DMS 273 (cell line): Measurements from ENCODE around the gene IRAG1.
"Not testable (repeated sequence)": the region's sequence is repeated elsewhere in the genome, so short reads cannot be mapped to it uniquely, and the experiment has no call there.

Experiments
- DNase-seq: peaks from one replicate; lab custom pipeline; 2025; ENCODE audit not compliant: unreplicated experiment; lab: John Stamatoyannopoulos, UW

IRAG1 gene

DNA sequence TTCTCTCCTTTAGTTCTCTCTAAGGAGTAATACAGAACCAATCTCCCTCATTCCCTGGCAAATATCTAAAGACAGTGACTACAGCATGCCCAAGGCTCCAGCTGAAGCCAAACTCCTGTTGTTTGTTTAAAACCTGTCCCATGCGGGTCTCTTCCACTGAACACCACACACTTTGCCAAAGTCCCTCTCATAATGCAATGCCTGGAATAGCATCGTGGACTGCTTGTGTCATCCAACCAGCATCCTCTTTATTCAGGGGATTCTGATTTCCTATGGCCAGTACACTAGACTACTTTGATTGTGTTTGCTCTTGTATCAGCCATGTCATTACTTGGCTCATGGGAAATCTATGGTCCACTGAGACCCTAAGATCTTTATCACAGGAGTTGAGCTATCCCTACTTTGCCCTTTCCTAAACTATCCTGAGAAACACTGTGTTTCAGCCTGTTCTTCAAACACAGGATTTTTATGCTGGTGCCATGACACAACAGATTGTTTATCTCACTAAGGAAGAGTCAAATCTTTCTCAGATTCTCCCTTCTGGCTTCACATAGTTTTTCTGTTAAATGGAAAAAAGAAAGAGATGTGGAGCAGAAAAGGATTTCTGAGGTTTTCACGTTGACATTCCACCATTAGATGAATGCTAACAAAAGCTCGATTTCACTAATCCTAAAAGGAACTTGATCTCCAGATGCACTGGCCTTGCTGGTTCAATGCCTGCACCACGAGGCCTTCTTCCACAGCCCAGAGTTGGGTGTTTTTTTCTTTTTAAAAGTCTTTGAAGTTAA is 15.9 kb upstream of the IRAG1 start:
- DNase-seq, result no peak

DNA sequence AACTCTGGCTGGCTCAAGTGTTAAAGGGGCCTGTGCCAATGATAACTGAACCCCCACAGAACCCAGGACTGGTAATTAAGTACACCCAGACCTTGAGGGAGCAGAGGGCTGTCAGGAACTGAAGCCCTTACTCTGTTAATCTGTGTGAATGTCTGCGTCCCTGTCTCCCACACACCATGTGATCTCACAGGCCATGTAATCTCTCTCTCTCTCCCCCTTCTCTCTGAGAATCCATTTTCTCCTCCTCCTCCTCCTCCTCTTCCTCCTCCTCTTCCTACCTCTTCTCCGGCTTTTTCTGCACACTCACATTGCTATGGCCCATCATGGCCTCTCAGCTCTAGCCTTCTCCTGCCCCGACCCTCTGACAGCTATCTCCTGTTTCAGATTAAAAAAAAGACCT is 14.6 kb upstream of the IRAG1 start:
- no peak for DNase-seq

DNA sequence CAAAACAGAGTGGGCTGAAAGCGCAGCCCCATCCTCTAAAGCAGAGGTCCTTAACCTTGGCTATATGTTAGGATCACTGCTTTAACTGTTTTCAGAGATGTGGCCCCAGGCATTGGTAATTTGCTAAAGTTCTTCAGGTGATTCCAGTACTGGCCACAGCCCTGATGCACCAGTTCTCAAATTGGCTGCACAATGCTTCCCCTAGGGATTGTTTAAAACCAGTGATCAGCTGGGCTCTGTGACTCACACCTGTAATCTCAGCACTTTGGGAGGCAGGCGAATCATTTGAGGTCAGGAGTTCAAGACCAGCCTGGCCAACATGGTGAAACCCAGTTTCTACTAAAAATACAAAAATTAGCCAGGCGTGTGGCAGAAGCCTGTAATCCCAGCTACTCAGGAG is 8.4 kb upstream of the IRAG1 start:
- DNase-seq, result no peak

DNA sequence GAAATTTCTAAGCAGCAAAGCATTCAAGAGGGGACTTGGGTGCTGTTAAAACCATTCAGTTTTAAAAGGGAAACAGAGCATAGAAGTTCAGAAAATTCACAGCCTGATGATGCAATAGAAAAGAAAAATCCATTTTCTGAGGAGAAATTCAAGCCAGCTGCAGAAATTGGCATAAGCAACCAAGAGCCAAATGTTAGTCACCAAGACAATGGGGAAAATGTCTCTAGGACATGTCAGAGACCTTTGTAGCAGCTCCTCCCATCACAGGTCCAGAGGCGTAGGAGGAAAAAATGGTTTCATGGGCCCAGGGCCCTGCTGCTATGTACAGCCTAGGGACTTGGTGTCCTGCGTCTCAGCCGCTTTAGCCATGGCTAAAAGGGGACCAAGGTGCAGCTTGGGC is 5.5 kb upstream of the IRAG1 start:
- no peak for DNase-seq

DNA sequence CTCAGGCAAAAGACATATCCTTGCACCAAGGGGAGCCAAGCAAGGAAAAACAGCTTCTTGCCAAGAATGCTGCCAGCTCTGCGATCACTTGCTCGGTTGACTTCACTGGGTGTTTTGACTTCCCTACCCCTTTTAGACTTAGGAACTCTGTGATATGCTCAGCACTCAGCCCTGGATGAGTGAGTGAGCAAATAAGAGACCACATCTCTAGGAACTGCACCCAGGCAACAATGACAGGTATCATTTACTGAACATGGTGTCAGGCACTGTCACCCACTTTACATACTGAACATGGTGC is 3.7 kb upstream of the IRAG1 start:
- DNase-seq, result no peak

DNA sequence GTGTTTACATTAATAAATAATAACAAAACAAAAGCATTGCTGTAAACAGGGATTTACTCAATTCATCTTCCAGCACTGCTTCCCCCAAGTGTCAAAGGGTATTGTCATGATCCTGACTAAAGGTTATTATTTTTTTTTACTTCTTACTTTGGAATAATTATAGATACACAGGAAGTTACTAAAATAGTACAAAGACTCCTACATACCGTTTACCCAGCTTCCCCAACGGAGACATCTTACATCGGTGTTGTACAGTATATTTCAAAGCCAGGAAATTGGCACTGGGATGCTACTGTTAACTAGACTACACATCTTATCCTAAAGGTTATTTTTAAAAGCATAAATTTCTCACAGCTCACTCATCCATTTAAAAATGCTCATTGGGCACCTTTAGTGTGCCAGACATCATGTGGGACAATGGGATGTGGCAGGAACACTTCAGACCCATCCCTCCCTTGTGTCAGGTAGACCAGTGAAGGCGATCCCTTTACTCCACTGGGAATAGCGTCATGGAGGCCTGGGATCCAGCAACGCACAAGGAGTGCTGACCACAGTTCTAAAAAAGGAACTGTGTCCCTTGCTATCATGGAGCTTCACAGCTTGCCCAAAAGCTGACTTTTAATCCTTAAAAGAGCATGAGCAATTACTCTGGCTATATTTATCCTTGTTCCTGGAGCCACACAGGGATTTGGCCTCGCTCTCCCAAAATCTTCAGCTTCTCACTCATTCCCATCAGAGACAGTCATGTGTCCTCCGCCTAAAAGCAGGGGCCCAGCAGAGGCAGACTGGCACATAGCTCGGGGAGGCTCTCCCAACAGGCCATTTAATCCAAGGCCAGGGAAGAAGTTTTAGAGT is 3.1 kb upstream of the IRAG1 start:
- no peak for DNase-seq

DNA sequence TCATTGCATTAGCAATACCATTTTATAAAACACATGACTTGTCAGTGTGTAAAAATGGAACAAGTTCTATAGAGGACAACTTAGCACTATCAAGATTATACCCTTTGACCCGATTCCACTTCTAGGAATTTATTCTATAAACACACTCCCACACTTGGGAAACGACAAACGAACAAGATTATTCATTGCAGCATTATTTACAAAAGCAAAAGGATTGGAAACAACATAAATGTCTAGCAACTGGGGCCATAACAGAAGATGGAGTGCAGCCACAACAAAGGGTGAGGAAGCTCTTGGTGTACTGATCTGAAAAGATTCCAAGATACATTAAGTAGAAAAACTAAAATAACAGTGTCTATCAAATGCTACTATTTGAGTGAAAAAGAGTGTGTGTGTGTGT is 2.3 kb upstream of the IRAG1 start:
- DNase-seq, result no peak

DNA sequence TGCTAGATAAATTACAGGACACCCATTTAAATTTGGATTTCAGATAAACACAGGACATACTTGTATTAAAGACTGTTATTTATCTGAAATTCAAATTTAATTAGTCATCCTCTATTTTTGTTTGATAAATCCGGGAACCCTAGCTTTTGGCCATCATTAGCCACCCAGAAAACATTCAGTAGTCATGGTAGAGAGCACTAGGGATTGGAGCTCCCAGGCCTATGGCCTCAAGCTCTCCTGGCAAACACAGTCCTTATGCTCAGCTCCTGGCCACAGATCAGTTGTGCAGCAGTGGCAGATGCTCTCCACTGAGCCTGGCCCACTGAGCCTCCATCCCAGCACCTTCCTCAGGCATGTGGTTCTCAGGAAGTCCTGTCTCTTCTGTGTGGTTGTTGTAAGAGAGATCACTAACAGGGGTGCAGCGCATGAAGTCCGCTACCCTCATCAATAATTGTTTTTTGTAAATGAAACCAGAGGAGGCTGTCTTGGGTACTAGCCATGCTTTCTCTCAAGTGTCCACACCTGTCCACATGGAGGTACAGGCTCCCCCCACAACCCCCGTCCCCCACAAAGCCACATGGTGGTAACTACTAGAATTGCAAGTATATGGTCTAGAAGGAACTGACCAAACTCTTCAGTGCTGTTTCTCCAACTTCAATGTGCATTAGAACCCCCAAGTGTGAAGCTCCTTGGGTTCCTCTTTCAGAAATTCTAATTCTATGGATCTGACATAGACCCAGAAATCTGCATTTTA is 1.1 kb upstream of the IRAG1 start:
- DNase-seq, result peak; percentile 21

DNA sequence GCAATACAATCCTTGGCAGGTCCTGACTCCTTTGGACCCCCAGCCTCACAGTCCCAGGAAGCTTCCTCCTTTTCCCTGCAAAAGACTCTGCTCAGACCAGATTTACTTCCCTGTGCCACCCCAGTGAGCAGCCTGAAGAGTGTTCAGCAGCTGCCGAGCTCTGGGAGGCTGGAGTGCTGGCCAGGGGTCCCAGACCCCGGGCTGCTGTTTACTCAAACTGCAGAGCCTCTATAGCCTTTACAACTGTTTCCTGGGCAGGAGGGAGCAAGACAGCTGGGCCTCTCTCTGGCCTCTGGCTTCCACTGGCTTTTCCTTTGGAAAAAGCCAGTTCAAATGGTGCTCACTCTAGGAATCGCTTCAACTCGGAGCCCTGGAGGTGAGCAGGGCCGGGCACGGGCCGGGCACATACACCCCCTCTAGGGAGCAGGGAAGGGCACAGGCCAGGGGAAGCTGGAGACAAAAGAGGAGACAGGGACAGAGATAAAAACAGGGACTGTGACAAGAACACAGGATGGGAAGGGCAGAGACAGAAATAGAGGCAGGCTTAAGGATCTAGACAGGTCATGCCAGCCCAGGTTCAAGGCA is 932 bp downstream of the IRAG1 start:
- no peak for DNase-seq

DNA sequence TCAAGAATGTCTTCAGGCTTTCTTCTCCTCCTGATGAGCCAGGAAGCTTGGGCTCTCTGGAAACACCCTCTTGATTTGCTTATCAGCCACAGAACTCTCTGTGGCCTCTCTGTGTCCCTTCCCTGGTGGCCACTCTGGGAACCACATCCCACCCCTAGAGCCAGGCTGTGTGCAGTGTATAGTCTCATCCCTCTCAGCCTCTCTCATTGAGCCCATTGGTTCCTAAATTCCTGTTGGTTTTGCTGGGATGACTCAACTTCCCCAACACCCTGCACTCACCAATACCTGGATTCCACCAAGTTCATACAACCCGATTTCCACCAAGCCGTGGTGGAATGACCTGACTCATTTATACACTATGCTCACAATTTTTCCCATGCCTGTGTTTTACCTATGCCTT is 5.2 kb downstream of the IRAG1 start:
- DNase-seq, result peak; percentile 4

DNA sequence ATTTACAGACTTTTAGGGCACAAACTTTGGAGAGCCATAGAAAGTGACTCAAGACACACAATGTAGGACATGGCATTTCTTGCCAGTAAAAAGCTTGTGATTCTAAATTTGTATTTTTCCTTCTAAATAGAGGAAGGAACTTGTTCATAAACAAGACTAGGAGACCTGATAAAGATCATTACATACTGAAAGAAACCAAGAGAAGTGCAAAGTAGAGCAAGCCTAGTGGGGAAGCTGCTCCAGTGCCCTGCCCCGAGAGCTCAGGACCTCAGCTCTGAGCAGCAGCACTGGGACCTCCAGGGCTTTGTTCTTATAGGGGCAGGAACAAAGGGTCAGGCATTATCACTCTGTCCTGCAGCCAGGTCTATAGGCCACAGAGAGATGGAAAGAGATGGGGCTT is 7.2 kb downstream of the IRAG1 start:
- no peak for DNase-seq

DNA sequence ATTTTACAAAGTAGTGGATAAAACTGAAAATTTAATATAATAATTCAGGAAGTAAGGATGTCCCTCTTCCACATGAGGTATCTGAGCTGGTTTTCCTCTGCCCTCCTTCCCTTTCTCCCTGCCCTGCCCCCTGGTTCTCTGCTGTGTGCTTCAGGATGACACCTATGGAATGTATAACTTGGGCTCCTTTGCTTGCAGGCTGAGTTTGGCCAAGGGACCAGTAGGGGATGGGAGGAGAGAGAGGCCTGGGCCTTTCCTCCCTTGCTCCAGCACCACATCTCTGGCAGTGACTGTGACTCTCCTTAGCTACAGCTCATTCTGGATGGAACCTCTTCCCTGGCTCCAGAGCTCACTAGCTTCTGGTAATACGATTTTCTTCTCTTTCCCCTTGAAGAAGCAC is 10.1 kb downstream of the IRAG1 start:
- DNase-seq, result no peak

DNA sequence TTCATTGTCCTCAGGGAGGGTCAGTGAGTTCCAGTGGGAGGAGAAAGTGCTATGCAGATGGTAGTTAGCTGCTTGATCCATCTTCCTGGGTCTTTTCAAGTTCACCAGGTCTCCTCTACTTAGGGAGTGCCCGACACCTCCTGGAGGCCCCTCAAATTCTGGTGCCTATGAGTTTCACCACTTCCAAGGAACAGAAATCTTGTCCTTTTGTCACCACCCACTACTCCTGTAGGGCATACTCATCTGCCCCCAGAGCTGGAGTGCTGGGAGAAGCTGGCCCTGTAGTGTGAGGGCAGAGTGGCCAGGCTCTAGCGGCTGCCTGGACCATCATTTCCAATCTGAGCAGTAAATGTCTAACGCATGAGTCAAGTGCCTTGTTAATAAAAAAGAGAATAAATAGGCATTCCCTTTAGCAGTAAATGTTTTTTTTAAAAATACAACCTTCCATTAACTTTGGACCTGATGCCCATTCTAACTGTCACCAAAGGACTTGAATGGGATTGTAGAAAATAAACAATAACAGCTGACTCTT is 12.5 kb downstream of the IRAG1 start:
- no peak for DNase-seq

DNA sequence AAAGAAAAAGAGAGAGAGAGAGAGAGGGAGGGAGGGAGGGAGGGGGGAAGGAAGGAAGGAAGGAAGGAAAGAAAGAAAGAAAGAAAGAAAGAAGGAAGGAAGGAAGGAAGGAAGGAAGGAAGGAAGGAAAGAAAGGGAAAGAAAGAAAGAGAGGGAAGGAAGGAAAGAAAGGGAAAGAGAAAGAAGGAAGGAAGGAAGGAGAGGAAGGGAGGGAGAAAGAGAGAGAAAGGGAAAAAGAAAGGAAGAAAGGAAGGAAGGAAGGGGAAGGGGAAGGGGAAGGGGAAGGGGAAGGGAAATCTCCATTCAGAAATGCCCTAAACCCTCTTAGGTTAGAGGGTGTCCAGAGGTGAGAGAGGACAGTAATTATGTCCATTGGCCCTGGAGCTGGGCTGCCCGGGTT is 13.3 kb downstream of the IRAG1 start:
- DNase-seq, result not testable (repeated sequence)

DNA sequence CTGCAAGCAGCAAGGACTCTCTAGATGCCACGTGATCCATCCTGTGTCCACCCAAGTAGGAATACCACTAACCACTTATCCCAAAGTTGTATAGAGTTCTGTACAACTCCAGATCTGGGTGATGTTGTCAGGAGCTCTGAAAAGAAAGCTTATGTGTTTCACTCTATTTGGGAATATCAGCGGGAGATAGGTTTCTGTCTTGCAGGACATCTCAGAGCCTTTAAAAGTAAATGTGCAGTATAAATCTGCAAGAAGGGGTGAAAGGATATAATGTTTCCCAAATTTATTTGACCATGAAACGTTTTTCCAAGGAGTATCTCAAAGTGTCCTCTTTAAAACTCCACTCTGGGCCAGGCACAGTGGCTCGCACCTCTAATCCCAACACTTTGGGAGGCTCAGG is 13.9 kb downstream of the IRAG1 start:
- DNase-seq, result no peak

DNA sequence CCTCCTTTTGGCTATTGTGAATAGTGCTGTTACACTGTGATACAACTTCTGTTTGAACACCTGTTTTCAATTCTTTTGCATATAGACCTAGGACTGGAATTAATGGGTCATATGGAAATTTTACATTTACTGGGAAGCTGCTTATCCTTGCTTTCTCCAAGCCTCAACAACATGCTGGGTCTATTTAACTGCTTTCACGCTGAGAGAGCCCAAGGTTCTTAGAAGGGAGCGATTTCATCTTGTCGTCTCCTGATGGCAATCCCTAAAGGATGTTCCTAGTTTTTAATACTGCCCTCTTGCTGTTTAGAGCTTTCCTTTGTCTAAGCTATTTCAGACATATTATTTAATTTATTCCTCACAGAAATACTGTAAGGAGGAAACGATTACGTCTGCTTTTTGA is 15.5 kb downstream of the IRAG1 start:
- no peak for DNase-seq

DNA sequence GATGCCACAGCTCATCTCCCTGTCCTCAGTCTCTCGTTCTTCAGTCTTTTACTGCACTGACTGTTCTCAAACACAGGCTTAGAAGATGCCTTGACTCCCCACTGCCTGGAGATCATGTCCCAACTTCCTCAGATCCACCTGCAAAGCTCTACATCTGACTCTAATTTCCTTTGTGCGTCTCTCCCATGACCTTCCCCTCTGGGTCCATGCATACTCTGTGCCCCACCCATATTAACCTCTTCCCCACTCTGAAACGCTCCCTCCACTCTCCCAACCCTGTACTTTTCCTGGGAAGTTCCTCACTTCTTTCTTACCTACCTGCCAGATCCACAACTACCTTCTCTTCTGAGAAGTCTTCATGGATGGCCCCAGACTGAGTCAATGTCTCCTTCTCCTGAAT is 16.6 kb downstream of the IRAG1 start:
- DNase-seq, result no peak

DNA sequence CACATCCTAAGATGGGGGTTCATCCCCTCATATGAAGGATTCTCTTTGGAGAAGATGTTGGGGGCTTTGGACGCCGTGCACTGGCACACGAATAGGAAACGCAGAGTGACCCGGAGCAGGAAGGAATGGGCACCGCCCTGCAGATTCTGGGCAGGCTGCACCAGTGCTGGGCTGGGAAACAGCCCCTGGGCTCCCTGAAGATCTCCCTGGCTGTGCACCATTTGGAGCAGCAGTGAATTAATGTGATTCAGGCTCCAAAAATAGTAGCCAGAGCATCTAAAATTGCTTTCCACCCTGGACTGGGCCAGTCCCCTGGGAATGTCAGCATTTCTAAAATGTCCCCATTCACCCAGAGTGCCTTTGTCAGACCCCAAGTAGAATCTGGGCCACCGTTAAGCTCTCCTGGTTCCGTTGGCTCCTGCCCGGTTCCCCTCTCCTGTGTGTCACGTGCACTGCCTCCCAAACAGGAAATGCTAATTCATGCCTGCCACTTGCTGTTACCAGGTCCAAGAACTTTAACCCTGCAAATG is 18.6 kb downstream of the IRAG1 start:
- DNase-seq, result no peak

DNA sequence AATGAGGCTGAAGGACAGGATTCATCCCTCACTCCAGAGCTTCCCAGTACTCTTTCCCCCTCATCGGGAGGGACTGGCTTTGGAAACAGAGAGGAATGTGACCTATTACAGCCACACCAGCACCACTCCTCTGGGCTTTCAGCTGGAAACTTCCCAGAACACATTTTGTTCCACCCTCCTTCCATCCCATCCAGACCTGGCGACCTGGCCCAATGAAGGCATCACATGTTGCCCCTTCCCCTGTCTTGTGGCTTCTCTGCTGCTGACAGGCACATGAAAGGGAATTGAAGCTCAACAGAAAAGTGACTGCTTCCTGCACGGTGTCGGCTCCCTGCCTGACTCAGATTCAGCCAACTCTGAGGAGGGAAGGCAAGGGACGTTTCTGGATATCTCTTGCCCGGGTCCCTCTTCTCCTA is 19.1 kb downstream of the IRAG1 start:
- DNase-seq, result no peak

DNA sequence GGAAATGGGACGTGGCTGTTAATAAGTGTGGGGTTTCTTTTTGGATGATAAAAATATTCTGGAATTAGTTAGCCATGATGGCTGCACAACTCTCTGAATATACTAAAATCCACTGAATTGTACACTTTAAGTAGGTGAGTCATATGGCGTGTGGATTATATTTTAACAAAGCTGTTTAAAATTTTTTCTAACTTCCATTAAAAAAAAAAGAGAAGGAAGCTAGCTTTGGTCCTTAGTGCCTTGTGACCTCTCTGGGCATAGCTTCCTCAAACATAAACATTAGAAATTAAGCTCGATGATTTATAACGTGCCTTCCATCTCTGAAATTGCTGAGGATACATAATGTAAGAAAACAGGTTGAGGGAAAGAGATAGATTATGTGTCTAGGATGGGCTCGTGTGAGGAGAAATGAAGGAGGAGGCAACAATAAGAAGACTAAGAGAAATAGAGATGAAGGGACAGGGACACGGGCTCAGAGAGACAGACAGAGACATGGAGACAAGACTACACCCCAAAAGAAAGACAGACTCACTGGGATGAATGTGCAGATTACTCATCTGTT is 20.0 kb downstream of the IRAG1 start:
- no peak for DNase-seq

DNA sequence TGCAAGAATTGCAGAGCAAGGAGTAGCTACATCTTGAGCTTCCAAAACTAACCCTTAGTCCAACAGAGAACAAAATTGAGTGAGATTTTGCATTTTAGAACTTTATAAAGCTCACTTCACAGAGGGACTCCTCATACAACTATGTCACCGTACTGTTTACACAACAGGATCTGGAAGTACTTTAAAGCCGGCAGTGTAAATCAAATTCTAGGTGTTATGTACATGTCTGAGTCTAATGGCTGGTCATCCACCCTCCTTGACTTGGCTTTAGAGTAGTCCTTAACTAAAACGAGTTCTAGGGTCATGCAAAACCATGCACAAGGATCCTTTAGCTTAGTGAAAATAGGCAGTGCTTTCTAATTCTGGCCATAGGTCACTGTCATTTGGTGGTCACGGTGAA is 23.5 kb downstream of the IRAG1 start:
- DNase-seq, result no peak
